ENCODE measurements around the gene SIRT5. TPM values are rescaled to one million over a fixed set of nuclear protein-coding genes. Genes with fewer than 3 reads are reported as not detected.
A peak's percentile ranks its signal among the peaks of the same experiment; 100 is the strongest.

SIRT5 gene
- 10 to 100 TPM in 1 of 2 donors, 1 to 10 TPM in 1; 9.8 to 11.3 TPM for total RNA-seq
- 1 to 10 TPM; 5.9 to 6.3 TPM for polyA plus RNA-seq
- long read RNA-seq, donor 1, partial matches to known transcripts: 5 of 5 reads
- long read RNA-seq, donor 1, other reads (novel, unspliced or antisense): 0 of 5 reads
- long read RNA-seq, donor 2: 0 reads
- long read RNA-seq, donor 3: 0 reads
- long read RNA-seq, donor 4: 0 reads
- long read RNA-seq, donor 5, partial matches to known transcripts: 0 of 8 reads
- long read RNA-seq, donor 5, other reads (novel, unspliced or antisense): 8 of 8 reads

GRCh38 chr6:13574571-13575376 lies at the start of gene SIRT5:
Gene SIRT5 (plus strand): TSS chr6:13574601. CDS start chr6:13584111, 9,510 bp downstream.
- H3K4me3 ChIP-seq: peak within 1 kb of the TSS; percentile 67
- ATAC-seq (ENCODE audit: insufficient read depth, low FRiP score) (peak; percentile 73), DNase-seq (peak; percentile 78 to 83 (median 79))
- no peaks in the 10 kb centered on the region for H3K27me3 ChIP-seq (ENCODE audit: control insufficient read depth in 3 of 3, insufficient read depth in 3 of 3, low read length in 2 of 3)
- no peaks in the 10 kb centered on the region for H3K36me3 ChIP-seq (ENCODE audit: control insufficient read depth in 4 of 4, insufficient read depth in 4 of 4, low read length in 4 of 4)
- peaks cover 0 to 10% (median 4%) of the 10 kb centered on the region in 5 donors for H3K4me1 ChIP-seq (ENCODE audit: control insufficient read depth in 5 of 5, insufficient read depth in 5 of 5, low read length in 5 of 5)
- peak within 1 kb of the TSS; percentile 95 to 99 for H3K27ac ChIP-seq (ENCODE audit: low read depth in 1 of 2, low read length in 1 of 2)
- no peaks in the 10 kb centered on the region for H3K9me3 ChIP-seq (ENCODE audit: control insufficient read depth in 4 of 4, insufficient read depth in 3 of 4, low read length in 3 of 4)
- H3K9ac ChIP-seq (ENCODE audit: insufficient read depth in 1 of 2, low read length in 2 of 2): peak within 1 kb of the TSS; percentile 48 to 59
- no peak for TF ChIP-seq CTCF (IDR thresholded peaks at IDR 0.05; ENCODE audit: control extremely low read depth, extremely low read depth)
- WGBS, 2 donors: 0 to 1% methylated on average over 51 to 52 of the region's 52 CpGs

GRCh38 chr6:13524801-13525508 lies 49.4 kb upstream of the SIRT5 start:
- TF ChIP-seq CTCF (IDR thresholded peaks at IDR 0.05; ENCODE audit: control extremely low read depth, extremely low read depth): no peak
- Histone ChIP-seq H3K9me3 (ENCODE audit: control insufficient read depth in 4 of 4, insufficient read depth in 3 of 4, low read length in 3 of 4) (no peaks in the 10 kb centered on the region), H3K4me3 (no peak overlapping the region), H3K4me1 (ENCODE audit: control insufficient read depth in 5 of 5, insufficient read depth in 5 of 5, low read length in 5 of 5) (peaks cover 0 to 7% (median 4%) of the 10 kb centered on the region in 5 donors), H3K36me3 (ENCODE audit: control insufficient read depth in 4 of 4, insufficient read depth in 4 of 4, low read length in 4 of 4) (no peaks in the 10 kb centered on the region), H3K9ac (ENCODE audit: insufficient read depth in 1 of 2, low read length in 2 of 2) (no peak overlapping the region), H3K27ac (ENCODE audit: low read depth in 1 of 2, low read length in 1 of 2) (no peak overlapping the region), H3K27me3 (ENCODE audit: control insufficient read depth in 3 of 3, insufficient read depth in 3 of 3, low read length in 2 of 3) (no peaks in the 10 kb centered on the region)
- DNase-seq: no peak
- 85 to 93% methylated on average over 12 of the region's 12 CpGs for WGBS, 2 donors
- ATAC-seq (ENCODE audit: insufficient read depth, low FRiP score): no peak

- no peak overlapping the region for H3K9ac ChIP-seq (ENCODE audit: insufficient read depth in 1 of 2, low read length in 2 of 2)
- H3K9me3 ChIP-seq (ENCODE audit: control insufficient read depth in 4 of 4, insufficient read depth in 3 of 4, low read length in 3 of 4): no peaks in the 10 kb centered on the region
- DNase-seq: no peak
- 35 to 74% methylated on average over 1 of the region's 1 CpG for WGBS, 2 donors
- no peaks in the 10 kb centered on the region for H3K27me3 ChIP-seq (ENCODE audit: control insufficient read depth in 3 of 3, insufficient read depth in 3 of 3, low read length in 2 of 3)
- no peak for TF ChIP-seq CTCF (IDR thresholded peaks at IDR 0.05; ENCODE audit: control extremely low read depth, extremely low read depth)
- H3K4me1 ChIP-seq (ENCODE audit: control insufficient read depth in 5 of 5, insufficient read depth in 5 of 5, low read length in 5 of 5): peaks cover 0 to 7% (median 4%) of the 10 kb centered on the region in 5 donors
- peak overlapping the region in 1 of 2 donors; percentile 34 for H3K27ac ChIP-seq (ENCODE audit: low read depth in 1 of 2, low read length in 1 of 2)
- no peaks in the 10 kb centered on the region for H3K36me3 ChIP-seq (ENCODE audit: control insufficient read depth in 4 of 4, insufficient read depth in 4 of 4, low read length in 4 of 4)
- no peak for ATAC-seq (ENCODE audit: insufficient read depth, low FRiP score)
- H3K4me3 ChIP-seq: no peak overlapping the region
Measured at GRCh38 chr6:13526357-13526726, 48.1 kb upstream of the SIRT5 start.

Data from lung (tissue), 16 donors.